HG03097 (cell line): Measurements from ENCODE around the gene ARSB.
"Not testable (repeated sequence)": the region's sequence is repeated elsewhere in the genome, so short reads cannot be mapped to it uniquely, and the experiment has no call there.

Experiments
- ATAC-seq: cut with Tn5 transposase; IDR thresholded peaks from one replicate; pipeline ENCODE4 v1.9.1; 2021; ENCODE audit not compliant: unreplicated experiment, low FRiP score

Gene ARSB

GRCh38 chr5:78997090-78997489 is 12.0 kb upstream of the ARSB start:
- no peak for ATAC-seq

- no peak for ATAC-seq
Observed at GRCh38 chr5:78995521-78996007, 10.5 kb upstream of the ARSB start.

GRCh38 chr5:78993165-78993564 is 8.1 kb upstream of the ARSB start:
- ATAC-seq, result no peak

GRCh38 chr5:78992146-78992545 is 7.0 kb upstream of the ARSB start:
- no peak for ATAC-seq

- ATAC-seq, result no peak
Observed at GRCh38 chr5:78989080-78989479, 4.0 kb upstream of the ARSB start.

- peak; percentile 45 for ATAC-seq
Observed at GRCh38 chr5:78985725-78986223, 664 bp upstream of the ARSB start.

- peak; percentile 56 for ATAC-seq
Observed at GRCh38 chr5:78984439-78985115, 533 bp downstream of the ARSB start.

GRCh38 chr5:78983601-78984438 is 1.3 kb downstream of the ARSB start:
- no peak for ATAC-seq

GRCh38 chr5:78983194-78983593 is 1.9 kb downstream of the ARSB start:
- not testable (repeated sequence) for ATAC-seq

- no peak for ATAC-seq
Observed at GRCh38 chr5:78979909-78980308, 5.2 kb downstream of the ARSB start.

- no peak for ATAC-seq
Observed at GRCh38 chr5:78979117-78979742, 5.9 kb downstream of the ARSB start.

GRCh38 chr5:78975035-78975434 is 10.1 kb downstream of the ARSB start:
- no peak for ATAC-seq

- no peak for ATAC-seq
Observed at GRCh38 chr5:78974601-78975000, 10.5 kb downstream of the ARSB start.

- no peak for ATAC-seq
Observed at GRCh38 chr5:78974011-78974410, 11.1 kb downstream of the ARSB start.

- ATAC-seq, result no peak
Observed at GRCh38 chr5:78972654-78973428, 12.3 kb downstream of the ARSB start.

GRCh38 chr5:78971998-78972397 is 13.1 kb downstream of the ARSB start:
- ATAC-seq, result no peak

GRCh38 chr5:78968781-78969180 is 16.3 kb downstream of the ARSB start:
- ATAC-seq, result no peak

- ATAC-seq, result no peak
Observed at GRCh38 chr5:78964889-78965288, 20.2 kb downstream of the ARSB start.

- ATAC-seq, result no peak
Observed at GRCh38 chr5:78961743-78962142, 23.4 kb downstream of the ARSB start.

GRCh38 chr5:78959767-78960166 is 25.3 kb downstream of the ARSB start:
- ATAC-seq, result no peak
